ENCODE measurements around the gene MAP4K3. TPM values are rescaled to one million over a fixed set of nuclear protein-coding genes. Genes with fewer than 3 reads are reported as not detected.
A peak's percentile ranks its signal among the peaks of the same experiment; 100 is the strongest.

The MAP4K3 gene
- total and polyA plus RNA-seq, 2 of the 4 experiments (the other 2 are of a cell fraction): 13.2 to 32.6 TPM

- no CpG with 5 or more reads among the region's 4 CpGs for WGBS, 2 experiments (ENCODE audit: extremely low coverage in 2 of 2, insufficient read length in 1 of 2)
- dilution Hi-C loops (cut with HindIII; ENCODE audit: low sequenced_read_pairs, unreplicated experiment): no loop called here
- no peak overlapping the region for H2AFZ ChIP-seq (replicated peaks; ENCODE audit: low read length, poor library complexity)
- no peak for TF ChIP-seq MAZ (IDR thresholded peaks at IDR 0.05; ENCODE audit: borderline replicate concordance, low read depth, low read length)
- 0 out of 2 replicates have a peak, but pooled peaks have one; percentile 21 for TF ChIP-seq MAFK (IDR thresholded peaks at IDR 0.05; ENCODE audit: low read depth, low read length)
- no peak overlapping the region for H2BK5ac ChIP-seq (ENCODE audit: low read depth, low read length, poor library complexity, severe bottlenecking)
- H4K91ac ChIP-seq (ENCODE audit: insufficient read depth, low read depth, low read length): no peak overlapping the region
- H3K36me3 ChIP-seq (ENCODE audit: control insufficient read depth, insufficient read depth, low read length): peaks cover 5% of the 10 kb centered on the region
- no peak overlapping the region for H2AK5ac ChIP-seq (ENCODE audit: low read depth, low read length)
- no peak overlapping the region for H3K4ac ChIP-seq (ENCODE audit: low read depth, low read length)
- H4K8ac ChIP-seq (ENCODE audit: low read depth in 2 of 2, low read length in 2 of 2): no peak overlapping the region
- H3K4me2 ChIP-seq (ENCODE audit: low read depth, low read length): no peak overlapping the region
- H3K79me1 ChIP-seq (ENCODE audit: low read depth in 1 of 2, low read length in 2 of 2): peaks cover 14% of the 10 kb centered on the region in 2 experiments
- no peak overlapping the region for H3K56ac ChIP-seq (ENCODE audit: extremely low read depth, insufficient read depth, low read length)
- H3K27ac ChIP-seq (ENCODE audit: insufficient read depth, low read length): no peak overlapping the region
- H3K4me1 ChIP-seq (ENCODE audit: control insufficient read depth, insufficient read depth, low read length): no peaks in the 10 kb centered on the region
- no peak overlapping the region for H3K9ac ChIP-seq (ENCODE audit: low read depth, low read length)
- in situ Hi-C loops (cut with MboI; ENCODE audit: low sequenced_read_pairs): no loop called here
- CTCF ChIA-PET: interaction anchor here (0.7 to 1.0 kb wide), 2 partner anchors 14 to 59 kb away, joined by 3 read pairs; no protein-coding TSS in a partner anchor
- no peak overlapping the region for H3K18ac ChIP-seq (ENCODE audit: low read depth, low read length)
- H2BK120ac ChIP-seq (ENCODE audit: low read depth, low read length): no peak overlapping the region
- DNase-seq (no peak), ATAC-seq (ENCODE audit: low read depth) (no peak)
- no peaks in the 10 kb centered on the region for H3K9me1 ChIP-seq (ENCODE audit: insufficient read depth, low read length)
- no peak overlapping the region for H4K5ac ChIP-seq (ENCODE audit: low read depth, low read length)
- no peak overlapping the region for H3K4me3 ChIP-seq (ENCODE audit: insufficient read depth, low read depth, low read length)
- no peak overlapping the region for H3K14ac ChIP-seq (replicated peaks; ENCODE audit: low read depth, low read length)
- H2BK15ac ChIP-seq (ENCODE audit: low read depth, low read length): no peak overlapping the region
- BruUV-seq (replicated peaks): no TSS peak
- H3K23ac ChIP-seq (ENCODE audit: low read depth, low read length): no peak overlapping the region
- no peaks in the 10 kb centered on the region for H3K9me3 ChIP-seq (ENCODE audit: control insufficient read depth, insufficient read depth, low read length)
- H2AK9ac ChIP-seq (replicated peaks; ENCODE audit: low read depth, low read length, poor library complexity): no peak overlapping the region
- no peak overlapping the region for H2BK20ac ChIP-seq (ENCODE audit: low read depth, low read length)
- H4K20me1 ChIP-seq (ENCODE audit: insufficient read depth, low read length): no peaks in the 10 kb centered on the region
- H3K27me3 ChIP-seq (ENCODE audit: control insufficient read depth, insufficient read depth, low read length): no peaks in the 10 kb centered on the region
- POLR2A ChIA-PET (ENCODE audit: unreplicated experiment): no interaction called here
- intact Hi-C loops (cut with micrococcal nuclease): no loop called here
These were observed 116.9 kb downstream of the MAP4K3 start for GRCh38 chr2:39320162-39320561.

All from IMR-90 (cell line).